ENCODE results near the gene HBA1.
"Not testable (repeated sequence)": the region's sequence is repeated elsewhere in the genome, so short reads cannot be mapped to it uniquely, and the experiment has no call there.

- TF ChIP-seq, protein P1, sequence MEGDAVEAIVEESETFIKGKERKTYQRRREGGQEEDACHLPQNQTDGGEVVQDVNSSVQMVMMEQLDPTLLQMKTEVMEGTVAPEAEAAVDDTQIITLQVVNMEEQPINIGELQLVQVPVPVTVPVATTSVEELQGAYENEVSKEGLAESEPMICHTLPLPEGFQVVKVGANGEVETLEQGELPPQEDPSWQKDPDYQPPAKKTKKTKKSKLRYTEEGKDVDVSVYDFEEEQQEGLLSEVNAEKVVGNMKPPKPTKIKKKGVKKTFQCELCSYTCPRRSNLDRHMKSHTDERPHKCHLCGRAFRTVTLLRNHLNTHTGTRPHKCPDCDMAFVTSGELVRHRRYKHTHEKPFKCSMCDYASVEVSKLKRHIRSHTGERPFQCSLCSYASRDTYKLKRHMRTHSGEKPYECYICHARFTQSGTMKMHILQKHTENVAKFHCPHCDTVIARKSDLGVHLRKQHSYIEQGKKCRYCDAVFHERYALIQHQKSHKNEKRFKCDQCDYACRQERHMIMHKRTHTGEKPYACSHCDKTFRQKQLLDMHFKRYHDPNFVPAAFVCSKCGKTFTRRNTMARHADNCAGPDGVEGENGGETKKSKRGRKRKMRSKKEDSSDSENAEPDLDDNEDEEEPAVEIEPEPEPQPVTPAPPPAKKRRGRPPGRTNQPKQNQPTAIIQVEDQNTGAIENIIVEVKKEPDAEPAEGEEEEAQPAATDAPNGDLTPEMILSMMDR (IDR thresholded peaks at IDR 0.05): not testable (repeated sequence)
- TF ChIP-seq POLR2A (IDR thresholded peaks at IDR 0.05): not testable (repeated sequence)
Observed at GRCh38 chr16:163696-164095, 12.8 kb upstream of the HBA1 start.

Data from testis (tissue), 2 donors.